Ishikawa (cell line): Measurements from ENCODE around the gene KCNB1.

Experiments used
- CREB1 ChIP-seq: IDR thresholded peaks from 2 replicates; pipeline ENCODE4 v1.6.1; 2012; ENCODE audit warnings: low read depth
- EP300 ChIP-seq: IDR thresholded peaks from 2 replicates; pipeline ENCODE4 v1.6.1; 2012; ENCODE audit warnings: borderline replicate concordance
- REST ChIP-seq: IDR thresholded peaks from 2 replicates; pipeline ENCODE4 v1.6.1; 2012; ENCODE audit warnings: low read depth, mild to moderate bottlenecking
- YY1 ChIP-seq: IDR thresholded peaks from 2 replicates; pipeline ENCODE4 v1.6.1; 2012; ENCODE audit warnings: low read depth
- ZBTB7A ChIP-seq: IDR thresholded peaks from 2 replicates; pipeline ENCODE4 v1.6.1; 2012; ENCODE audit warnings: low read depth
- TF ChIP-seq, protein P1 (sequence below): IDR thresholded peaks from 2 replicates; pipeline ENCODE4 v1.6.1; 2012

- TF ChIP-seq CREB1 (no peak), YY1 (no peak), REST (0 out of 2 replicates have a peak, but pooled peaks have one; percentile 47), ZBTB7A (no peak), EP300 (no peak)
- TF ChIP-seq, protein P1, sequence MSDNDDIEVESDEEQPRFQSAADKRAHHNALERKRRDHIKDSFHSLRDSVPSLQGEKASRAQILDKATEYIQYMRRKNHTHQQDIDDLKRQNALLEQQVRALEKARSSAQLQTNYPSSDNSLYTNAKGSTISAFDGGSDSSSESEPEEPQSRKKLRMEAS = no peak
Observed at GRCh38 chr20:49484180-49485140, 2.0 kb upstream of the KCNB1 start.
